Mammary epithelial cell (primary cell): ENCODE results near the gene ZNF883.
"Not testable (repeated sequence)": the region's sequence is repeated elsewhere in the genome, so short reads cannot be mapped to it uniquely, and the experiment has no call there.

Experiments used
- EZH2 ChIP-seq: IDR thresholded peaks from 2 replicates; pipeline ENCODE4 v1.6.1; 2012; ENCODE audit warnings: low read length, inconsistent platforms, borderline replicate concordance
- TF ChIP-seq, protein P1 (sequence below), 2 donors: IDR thresholded peaks in 1 of 2; conservative IDR thresholded peaks in 1 of 2; 2 replicates each; pipeline ENCODE4 v1.5.1; 2011 to 2012; ENCODE audit warnings: inconsistent platforms in 2 of 2, low read length in 2 of 2, mild to moderate bottlenecking in 2 of 2, control low read depth in 1 of 2, low read depth in 1 of 2; ENCODE audit not compliant: insufficient read depth in 1 of 2; ENCODE audit errors: extremely low read depth in 1 of 2

DNA sequence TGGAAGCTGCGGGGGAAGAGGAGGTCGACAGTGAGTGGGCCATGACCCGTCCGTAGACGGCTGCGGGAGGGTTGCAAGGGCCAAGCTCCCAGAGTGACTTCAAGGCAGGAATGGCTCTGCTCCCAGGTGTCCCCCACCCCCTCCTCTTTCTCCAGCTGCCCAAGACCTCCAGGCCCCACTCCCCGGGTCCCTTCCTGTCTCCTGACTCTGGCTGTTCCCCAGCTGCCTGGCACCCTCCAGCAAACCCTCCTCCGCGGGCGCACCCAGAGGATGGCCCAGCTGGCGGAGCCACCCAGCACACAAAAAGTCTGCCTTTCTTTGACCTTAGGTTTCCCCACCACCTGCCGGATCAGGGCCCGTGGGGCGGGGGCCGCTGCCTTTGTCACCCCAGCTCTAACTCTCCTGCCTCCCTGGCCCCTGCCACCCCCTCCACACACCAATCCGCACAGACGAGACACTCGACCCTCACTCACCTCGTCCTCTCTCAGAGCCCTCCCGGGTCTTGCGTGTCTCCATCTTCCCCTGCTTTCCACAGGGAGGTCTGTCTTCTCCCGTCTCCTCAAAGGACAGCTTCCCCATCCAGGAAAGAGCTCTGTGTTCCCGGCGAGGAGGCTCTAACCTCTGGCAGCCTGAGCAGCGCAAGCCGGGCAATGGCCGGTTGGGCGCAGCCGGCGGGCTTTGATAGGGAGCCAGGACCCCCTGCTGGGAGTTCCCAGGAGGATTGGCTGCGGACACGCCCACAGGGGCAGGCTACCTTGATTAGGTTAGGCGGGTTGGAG is 49.3 kb upstream of the ZNF883 start:
- TF ChIP-seq, protein P1, sequence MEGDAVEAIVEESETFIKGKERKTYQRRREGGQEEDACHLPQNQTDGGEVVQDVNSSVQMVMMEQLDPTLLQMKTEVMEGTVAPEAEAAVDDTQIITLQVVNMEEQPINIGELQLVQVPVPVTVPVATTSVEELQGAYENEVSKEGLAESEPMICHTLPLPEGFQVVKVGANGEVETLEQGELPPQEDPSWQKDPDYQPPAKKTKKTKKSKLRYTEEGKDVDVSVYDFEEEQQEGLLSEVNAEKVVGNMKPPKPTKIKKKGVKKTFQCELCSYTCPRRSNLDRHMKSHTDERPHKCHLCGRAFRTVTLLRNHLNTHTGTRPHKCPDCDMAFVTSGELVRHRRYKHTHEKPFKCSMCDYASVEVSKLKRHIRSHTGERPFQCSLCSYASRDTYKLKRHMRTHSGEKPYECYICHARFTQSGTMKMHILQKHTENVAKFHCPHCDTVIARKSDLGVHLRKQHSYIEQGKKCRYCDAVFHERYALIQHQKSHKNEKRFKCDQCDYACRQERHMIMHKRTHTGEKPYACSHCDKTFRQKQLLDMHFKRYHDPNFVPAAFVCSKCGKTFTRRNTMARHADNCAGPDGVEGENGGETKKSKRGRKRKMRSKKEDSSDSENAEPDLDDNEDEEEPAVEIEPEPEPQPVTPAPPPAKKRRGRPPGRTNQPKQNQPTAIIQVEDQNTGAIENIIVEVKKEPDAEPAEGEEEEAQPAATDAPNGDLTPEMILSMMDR (conservative IDR thresholded peaks at IDR 0.05 in 1 of 2, IDR thresholded peaks at IDR 0.05 in 1 of 2; ENCODE audit: extremely low read depth in 1 of 2, insufficient read depth in 1 of 2, low read depth in 1 of 2, low read length in 2 of 2), result not testable (repeated sequence)
- not testable (repeated sequence) for TF ChIP-seq EZH2
